Measurements from ENCODE around the gene NRXN2.

NRXN2 gene

DNA sequence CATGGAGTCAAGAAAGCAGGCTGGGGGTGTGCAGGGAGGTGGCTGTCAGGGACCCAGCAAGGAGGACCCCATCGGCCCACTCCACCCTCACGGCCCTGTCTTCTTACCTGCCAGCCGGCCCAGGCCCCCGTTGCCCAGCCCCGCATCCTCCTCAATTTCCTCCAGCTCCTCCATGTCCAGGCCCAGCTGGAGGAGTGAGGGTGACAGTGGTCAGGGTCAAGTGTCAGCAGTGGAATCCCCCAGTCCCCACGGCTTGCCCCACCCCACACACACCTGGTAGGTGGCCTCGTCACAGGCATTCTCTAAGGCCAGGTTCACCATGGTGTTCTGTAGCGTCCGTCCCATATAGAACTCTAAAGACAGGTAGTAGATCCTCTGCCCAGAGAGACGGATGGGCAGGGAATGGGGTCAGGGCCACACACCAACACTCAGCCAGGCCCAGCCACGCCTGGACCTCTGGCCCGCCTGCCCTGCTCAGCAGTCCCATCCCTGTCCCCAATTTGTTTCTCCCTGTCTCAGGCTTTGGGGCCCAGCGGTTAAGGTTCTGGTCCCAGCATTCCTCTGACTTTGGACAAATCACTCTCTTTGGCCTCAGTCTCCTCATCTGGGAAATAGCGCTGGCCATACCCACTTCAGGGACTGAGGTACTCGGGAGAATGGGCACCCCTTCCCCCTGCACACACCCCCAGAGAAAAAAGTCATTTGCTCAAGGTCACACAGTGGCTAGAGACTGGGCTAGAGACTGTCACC is 35.5 kb upstream of the NRXN2 start:
- DNase-seq = no peak

GRCh38 chr11:64757549-64758329 is 34.7 kb upstream of the NRXN2 start:
- no peak for DNase-seq

DNA sequence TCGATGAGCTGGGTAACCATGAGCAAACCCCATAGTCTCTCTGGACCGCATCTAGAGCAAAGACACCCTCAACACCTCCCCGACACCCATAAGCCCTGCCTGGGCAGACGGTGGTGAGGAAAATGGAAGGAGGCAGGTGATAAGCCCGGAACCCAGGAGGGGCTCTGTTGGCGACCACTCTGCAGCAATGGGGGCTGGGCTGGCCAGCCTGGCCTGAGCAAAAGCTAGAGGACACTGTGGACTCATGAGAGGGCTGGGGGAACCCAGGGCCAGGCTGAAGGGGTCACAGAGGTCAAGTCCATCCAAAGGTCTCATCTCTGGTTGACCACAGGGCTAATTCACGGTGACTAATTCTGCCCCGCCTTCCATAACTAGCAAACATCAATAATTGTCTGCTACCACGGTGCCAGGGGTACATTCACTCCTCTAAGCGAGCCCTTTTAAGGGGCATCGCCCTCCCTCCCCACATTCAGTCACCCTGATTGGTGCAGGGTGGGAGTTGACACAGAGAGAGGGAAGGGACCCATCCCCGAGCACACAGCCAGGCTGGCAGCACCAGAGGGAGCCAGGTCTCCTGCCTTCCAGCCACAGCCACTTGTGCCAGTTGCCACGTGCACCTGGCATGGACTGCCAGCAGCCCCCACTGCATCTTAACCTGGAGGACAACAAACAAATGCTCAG is 32.8 kb upstream of the NRXN2 start:
- DNase-seq = no peak

DNA sequence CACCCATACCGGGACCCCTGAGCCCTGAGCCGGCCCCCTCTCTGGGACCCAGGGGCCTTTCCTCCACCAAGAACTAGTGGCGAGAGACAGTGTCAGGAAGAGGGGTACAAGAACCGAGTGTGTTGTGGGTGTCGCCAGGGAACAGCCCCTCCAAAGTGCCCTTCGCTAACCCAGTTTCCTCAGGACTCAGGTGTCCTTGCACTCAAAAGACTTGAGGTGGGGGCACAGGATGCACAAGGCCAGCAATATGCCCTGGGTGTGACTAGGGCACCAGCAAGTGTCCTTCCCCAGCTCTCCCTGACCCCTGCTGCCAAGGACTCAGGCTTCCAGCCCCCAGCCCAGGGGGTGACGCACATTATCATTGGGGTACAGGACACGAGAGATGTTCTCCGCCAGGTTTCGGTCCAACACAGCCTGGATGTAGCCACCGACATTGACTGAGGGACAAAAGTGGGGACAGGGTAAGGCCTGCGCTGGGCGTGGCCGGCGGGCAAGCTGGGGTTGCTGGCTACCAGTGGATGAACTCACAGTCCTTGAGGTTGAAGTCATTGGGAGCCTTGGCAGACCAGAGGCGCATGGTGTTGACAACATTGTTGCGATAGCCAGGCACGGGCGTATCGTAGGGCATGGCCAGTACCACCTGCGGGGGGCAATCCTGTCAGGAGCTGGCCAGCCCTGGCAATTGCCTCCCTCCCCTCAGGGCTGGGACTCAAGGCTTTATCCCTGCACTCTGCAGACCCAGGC is 32.1 kb upstream of the NRXN2 start:
- DNase-seq = no peak

DNA sequence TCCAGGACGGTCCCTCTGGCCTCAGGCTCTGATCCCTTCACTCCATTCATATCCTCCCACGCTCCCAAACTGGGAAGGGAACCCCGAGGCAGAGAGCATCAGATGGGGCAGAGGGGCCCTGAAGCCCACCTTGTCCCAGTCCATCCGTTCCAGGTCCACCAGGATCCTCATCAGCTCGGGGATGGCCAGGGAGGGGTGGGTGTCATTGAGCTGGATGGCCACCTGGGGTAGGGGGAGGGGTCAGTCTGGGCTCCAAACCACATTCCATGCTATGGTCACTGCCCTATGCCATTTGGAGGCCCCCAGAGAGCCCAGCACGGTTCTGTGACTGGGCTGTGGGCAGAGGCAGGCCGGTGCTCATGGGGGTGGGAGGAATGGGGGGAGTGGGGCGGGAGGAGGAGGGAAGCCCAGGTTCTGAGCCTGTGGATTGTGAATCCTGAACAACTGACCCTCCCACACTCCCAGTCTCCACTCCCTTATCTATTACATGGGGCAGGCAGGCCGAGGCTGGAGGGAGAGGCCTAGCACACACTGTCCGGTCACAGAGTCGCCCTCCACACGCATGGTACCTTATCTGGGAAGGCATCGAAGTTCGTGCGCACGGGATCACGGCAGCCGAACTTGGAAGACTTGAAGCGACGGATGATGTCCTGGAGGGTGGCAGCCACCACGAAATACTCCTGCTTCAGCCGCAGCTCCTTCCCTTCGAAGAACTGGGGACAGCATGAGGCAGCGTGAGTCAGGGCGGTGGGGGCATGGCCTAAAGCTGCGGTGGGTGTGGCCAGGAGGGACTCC is 31.3 kb upstream of the NRXN2 start:
- DNase-seq = no peak

DNA sequence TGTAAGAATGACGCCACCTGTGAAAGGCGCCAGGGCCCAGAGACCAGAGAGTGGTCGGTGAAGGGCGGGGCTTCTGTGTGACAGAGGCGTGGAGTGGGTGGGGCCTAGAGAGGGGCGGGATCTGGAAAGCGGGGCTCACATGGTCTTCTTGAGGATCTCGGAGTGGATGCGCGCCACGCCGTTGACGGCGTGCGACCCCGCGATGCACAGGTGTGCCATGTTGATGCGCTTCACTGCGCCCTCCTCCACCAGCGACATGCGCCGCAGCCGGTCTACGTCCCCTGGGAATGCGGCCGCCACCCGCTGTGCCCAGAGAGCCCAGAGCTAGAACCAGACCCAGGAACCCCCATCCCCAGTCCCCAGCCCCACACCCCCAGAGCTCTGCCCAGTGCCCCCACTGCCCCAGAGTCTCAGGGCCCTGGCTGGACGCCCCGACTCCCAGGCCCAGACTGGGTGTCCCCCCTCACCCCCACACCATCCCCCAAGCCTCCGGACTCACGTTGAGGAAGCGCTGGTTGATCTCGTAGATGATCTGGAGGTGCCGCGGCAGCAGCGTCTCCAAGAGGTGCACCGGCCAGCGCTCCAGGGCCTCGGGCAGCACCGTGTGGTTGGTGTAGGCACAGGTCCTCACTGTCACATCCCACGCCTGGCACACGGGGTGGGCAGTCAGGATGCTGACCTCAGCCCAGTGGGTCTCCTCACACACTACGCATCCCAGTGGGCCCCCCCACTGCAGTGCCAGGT is 30.6 kb upstream of the NRXN2 start:
- DNase-seq = no peak

DNA sequence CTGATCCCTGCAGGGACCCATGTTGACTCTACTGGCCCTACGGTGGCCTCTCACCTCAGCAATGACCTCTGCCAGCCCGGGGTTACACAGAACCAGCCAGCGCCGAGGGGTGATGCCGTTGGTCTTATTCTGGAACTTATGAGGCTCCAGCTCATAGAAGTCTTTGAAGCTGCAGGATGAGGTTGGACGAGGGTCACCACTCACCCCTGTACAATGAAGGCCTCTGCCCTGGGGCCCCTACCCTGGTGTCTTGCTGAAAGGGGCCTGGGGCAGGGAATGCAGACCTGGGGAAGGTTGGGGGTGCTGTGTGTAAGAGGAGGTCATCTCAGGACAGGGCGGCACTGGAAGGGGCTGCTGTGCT is 30.0 kb upstream of the NRXN2 start:
- no peak for DNase-seq

GRCh38 chr11:64752175-64752970 is 29.4 kb upstream of the NRXN2 start:
- no peak for DNase-seq

- no peak for DNase-seq
Measured at GRCh38 chr11:64751580-64751979, 28.6 kb upstream of the NRXN2 start.

DNA sequence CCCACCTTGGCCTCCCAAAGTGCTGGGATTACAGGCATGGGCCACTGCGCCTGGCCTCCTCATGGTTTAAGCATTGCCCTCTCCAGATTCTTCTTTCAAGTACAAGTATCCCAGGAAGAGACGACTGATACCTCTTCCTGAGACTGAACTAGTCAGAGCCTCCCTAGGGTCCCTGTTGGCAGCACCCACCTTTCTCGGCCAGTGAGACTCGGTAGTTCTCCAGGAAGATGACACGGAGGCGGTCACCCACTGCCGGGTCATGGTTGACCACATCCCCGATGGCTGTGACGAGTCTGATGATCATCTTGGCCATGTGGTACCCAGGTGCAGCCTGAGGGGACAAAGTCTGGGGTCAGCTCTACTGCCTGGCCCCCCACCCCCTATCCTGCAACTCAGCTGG is 28.1 kb upstream of the NRXN2 start:
- no peak for DNase-seq

- DNase-seq = no peak
Measured at GRCh38 chr11:64750361-64751054, 27.5 kb upstream of the NRXN2 start.

- no peak for DNase-seq
Measured at GRCh38 chr11:64747961-64748665, 25.1 kb upstream of the NRXN2 start.

- no peak for DNase-seq
Measured at GRCh38 chr11:64746486-64746885, 23.5 kb upstream of the NRXN2 start.

- DNase-seq = peak; percentile 41 to 76
Measured at GRCh38 chr11:64745521-64746328, 22.7 kb upstream of the NRXN2 start.

DNA sequence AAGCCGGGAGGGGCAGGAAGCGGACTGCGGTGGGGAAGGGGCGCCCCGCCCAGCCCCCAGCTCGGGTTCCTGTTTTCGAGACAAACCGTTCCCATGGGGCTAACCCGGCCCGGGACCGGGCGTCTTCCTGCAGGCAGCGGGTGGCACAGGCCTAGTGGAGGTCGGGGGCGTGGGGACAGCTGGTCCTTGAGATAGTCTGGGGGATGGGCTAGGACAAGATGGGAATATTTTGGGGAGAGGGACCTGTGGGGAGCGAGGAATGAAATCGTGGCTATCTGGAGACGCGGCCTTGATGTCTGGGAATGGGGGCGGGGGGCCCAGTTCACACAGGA is 22.2 kb upstream of the NRXN2 start:
- DNase-seq = peak; percentile 44 to 72

DNA sequence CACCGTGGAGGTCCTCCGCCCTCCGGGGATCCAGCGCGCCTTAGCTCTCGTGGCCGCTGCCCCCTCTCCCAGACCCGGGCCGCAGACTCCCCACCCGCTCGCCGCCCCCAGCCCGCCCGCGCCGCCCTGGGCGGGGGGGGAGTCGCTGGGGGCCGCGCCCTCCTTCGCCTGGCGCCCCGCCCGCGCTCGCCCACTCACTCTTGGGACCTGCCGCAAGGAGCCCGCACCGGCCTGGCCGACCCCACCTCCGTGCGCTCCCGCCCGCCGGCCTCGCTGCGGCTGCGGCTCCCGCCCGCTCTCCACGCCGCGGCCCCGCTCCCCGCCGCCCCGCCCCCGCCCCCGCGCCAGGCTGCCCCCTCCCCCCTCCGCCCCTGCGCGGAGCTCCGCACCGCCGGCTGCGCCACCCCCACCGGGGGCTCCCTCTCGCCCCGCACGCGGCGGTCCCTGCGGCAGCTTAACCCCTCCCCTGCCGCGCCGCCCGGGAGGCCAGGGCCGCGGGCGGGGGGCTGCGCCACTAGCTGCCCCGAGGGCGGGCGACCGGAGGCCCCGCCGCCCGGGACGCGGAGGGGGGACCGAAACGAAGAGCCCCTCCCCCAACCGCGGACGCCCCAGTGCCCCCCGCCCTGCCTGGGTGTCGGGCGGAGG is 21.7 kb upstream of the NRXN2 start:
- DNase-seq = no peak

DNA sequence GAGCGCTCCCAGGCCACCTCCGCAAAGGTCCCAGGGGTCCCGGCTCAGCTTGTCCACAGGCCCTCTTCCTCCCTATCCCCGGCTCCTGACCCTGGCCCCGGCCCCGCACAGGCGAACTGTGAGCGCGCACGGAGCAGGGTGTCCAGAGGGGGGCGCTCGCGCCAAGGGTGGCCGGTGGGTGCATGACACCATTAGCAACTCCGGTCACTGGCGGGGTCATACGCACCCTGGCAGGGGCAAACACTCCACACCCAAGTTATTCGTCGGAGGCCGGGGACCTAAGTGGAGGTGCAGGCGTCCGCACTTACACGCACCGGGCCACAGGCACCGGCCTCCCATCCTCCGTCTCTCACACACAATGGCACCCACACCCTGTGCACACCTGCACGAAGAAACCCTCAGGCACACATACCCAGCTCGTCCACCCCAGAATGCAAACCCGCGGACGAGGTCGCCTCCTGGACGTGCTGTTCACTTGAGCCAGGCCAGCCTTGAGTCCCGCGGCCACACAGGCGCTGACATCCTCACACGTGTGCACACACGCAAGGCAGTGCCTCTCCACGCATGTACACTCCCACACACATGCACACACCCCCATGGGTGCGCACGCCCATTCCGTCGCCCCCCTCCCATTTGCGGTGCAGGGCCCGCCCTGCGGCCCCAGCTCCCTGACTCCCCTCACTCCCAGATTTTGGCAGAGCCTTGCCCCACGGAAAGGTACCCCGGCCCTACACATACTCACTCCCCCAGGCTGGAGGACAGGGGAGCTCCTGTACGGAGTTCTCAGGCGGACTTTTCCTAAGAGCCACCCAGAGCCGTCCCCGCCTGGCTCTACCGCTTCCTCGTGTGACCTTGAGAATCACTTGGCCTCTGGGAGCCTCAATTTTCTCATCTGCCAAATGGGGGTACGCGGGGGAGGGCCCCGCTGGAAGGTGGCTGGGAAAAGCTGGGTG is 20.9 kb upstream of the NRXN2 start, which contains the start of gene RASGRP2:
Gene RASGRP2, minus strand, starts transcription at position 552 of the 953 bp plus-strand sequence. CDS start 1,276 bp downstream, outside the sequence.
- DNase-seq = peak; percentile 55 to 74
